Pancreas (tissue), 10 donors: ENCODE data around the gene BTN1A1. TPM values are rescaled to one million over a fixed set of nuclear protein-coding genes. Genes with fewer than 3 reads are reported as not detected.

Experiments
- ATAC-seq, 4 donors: fragments of 200-7000 bp; cut with Tn5 transposase; one replicate each; pipeline versions ENCODE4 v1.8.0 to v1.9.1; 2020; ENCODE audit warnings: mild to moderate bottlenecking in 4 of 4, moderate library complexity in 4 of 4
- DNase-seq, 6 donors: peaks; one replicate each; pipeline ENCODE4 v3.0.0-alpha.2; 2020
- FAIRE-seq: peaks from 2 replicates; lab custom pipeline; 2012; peaks lifted over from hg19 to GRCh38; lab: Jason Lieb, UNC
- H3K27ac ChIP-seq, 4 donors: fragments of 200-600 bp; sonication (generic); 1 replicate in 3 of 4; 2 replicates in 1 of 4; pipeline versions ENCODE4 v1.5.0 to v1.8.0; 2020
- H3K27me3 ChIP-seq, 4 donors: fragments of 200-600 bp; one replicate each; pipeline ENCODE4 v1.8.0; 2021
- H3K36me3 ChIP-seq, 3 donors: fragments of 200-600 bp; sonication (generic) in 1 of 3; one replicate each; pipeline versions ENCODE4 v1.5.0 to v1.8.0; 2020 to 2021
- H3K4me1 ChIP-seq, 3 donors: fragments of 200-600 bp; one replicate each; pipeline ENCODE4 v1.8.0; 2021
- H3K4me3 ChIP-seq, 4 donors: fragments of 200-600 bp; sonication (generic) in 2 of 4; one replicate each; pipeline versions ENCODE4 v1.5.0 to v1.8.0; 2020 to 2021
- H3K9me3 ChIP-seq, 4 donors: fragments of 200-600 bp; one replicate each; pipeline ENCODE4 v1.8.0; 2021
- WGBS, 2 donors: extraction: QIAGEN DNeasy Blood & Tissue Kit; methylation state at CpG; one replicate each; pipeline ENCODE4 v1.1.7; 2013; 5-methylcytosine and 5-hydroxymethylcytosine counted together
- intact Hi-C, 3 donors: fragments of 100-400 bp; cut with DNase I; formaldehyde crosslinking; loops; one replicate each; pipeline versions ENCODE4 v1.11.1 to v1.14.2; 2022
- polyA plus RNA-seq, 2 donors: library from polyadenylated mRNA; stranded (reverse); fragments of 200-250 nt; gene quantifications; one replicate each; pipeline ENCODE4 v1.2.3, GENCODE V29; 2013
- total RNA-seq, 6 donors: library from RNA; stranded (reverse); fragmentation: NEBNext Ultra II Directional in 4 of 6; extraction: Animal tissue kit (Norgen Biotek cat#: 25700) in 4 of 6; gene quantifications; one replicate each; pipeline versions ENCODE4 v1.2.1 to v1.2.4, GENCODE V29; 2021 to 2023
- TF ChIP-seq, protein P1 (sequence below), 4 donors: fragments of 200-600 bp; sonication (generic) in 3 of 4; IDR thresholded peaks; one replicate each; pipeline versions ENCODE4 v1.5.0 to v1.8.0; 2021; ENCODE audit warnings: antibody characterized with exemption in 4 of 4
- donor health status: healthy with polysubstance abuse.
- donor health status: DM: no; HTN: no; CAD: no; lungs with moderate emphysema.
- donor health status: DM: no; HTN: no; CAD: no.
- donor health status: control.
- donor health status: control.
- donor health status: Bipolar disorder and iron deficiency.
- donor health status: DM: yes; HTN: yes; CAD: no.
- donor health status: DM: no; HTN: no; CAD: no.
- donor health status: DM: no; HTN: no; CAD: no.
- donor health status: DM: yes; HTN: yes; CAD: no.

The BTN1A1 gene
- total and polyA plus RNA-seq, 8 donors, result not detected

DNA sequence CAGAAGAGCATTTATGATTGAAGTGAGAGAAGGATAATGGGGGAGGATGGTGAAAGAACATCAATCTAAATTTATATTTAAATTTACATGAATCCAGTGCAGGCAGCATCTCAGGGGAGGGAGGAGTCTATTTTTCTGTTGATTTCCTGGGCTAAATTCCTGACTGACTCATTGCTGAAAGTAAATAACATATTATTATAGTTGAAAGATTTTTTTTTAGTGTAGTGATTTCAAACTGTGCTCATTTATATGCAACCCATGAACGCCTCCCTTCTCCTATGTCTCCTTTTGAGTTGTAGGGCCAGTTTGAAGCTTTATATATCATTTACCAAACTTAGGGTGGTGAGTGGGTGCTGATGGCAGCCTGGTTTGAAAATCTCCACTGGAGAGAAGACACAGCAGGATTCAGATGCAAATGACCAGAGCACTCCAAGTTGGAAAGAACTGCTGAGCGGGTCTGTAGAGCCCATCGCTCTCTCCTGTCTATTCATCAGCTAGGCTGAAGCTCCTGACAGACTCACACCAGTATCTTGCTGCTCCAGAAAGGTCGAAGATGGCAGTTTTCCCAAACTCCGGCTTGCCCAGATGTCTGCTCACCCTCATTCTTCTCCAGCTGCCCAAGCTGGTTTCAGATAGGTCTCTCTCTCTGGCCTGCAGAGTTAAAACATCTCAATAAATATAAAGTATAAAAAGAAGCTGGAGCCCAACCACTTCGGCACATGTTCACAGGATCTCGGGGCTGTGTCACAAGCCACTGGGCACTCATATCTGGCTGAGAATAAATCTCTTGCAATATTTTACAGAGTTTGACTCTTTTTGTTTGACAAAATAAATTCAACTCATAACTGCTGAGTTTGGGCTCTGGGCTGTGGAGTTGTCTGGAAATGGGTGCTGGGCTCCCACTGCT lies 24.0 kb upstream of the BTN1A1 start:
- intact Hi-C loops, result no loop called here
- Histone ChIP-seq H3K36me3 (no peaks in the 10 kb centered on the region), H3K27ac (peak overlapping the region in 1 of 4 donors; percentile 30), H3K27me3 (no peaks in the 10 kb centered on the region), H3K4me1 (peaks cover 0 to 13% (median 0%) of the 10 kb centered on the region in 3 donors), H3K4me3 (no peak overlapping the region), H3K9me3 (no peaks in the 10 kb centered on the region)
- ATAC-seq (no peak), FAIRE-seq (no peak), DNase-seq (no peak)
- TF ChIP-seq, protein P1, sequence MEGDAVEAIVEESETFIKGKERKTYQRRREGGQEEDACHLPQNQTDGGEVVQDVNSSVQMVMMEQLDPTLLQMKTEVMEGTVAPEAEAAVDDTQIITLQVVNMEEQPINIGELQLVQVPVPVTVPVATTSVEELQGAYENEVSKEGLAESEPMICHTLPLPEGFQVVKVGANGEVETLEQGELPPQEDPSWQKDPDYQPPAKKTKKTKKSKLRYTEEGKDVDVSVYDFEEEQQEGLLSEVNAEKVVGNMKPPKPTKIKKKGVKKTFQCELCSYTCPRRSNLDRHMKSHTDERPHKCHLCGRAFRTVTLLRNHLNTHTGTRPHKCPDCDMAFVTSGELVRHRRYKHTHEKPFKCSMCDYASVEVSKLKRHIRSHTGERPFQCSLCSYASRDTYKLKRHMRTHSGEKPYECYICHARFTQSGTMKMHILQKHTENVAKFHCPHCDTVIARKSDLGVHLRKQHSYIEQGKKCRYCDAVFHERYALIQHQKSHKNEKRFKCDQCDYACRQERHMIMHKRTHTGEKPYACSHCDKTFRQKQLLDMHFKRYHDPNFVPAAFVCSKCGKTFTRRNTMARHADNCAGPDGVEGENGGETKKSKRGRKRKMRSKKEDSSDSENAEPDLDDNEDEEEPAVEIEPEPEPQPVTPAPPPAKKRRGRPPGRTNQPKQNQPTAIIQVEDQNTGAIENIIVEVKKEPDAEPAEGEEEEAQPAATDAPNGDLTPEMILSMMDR (IDR thresholded peaks at IDR 0.05), result no peak
- 89 to 90% methylated on average over 7 of the region's 7 CpGs for WGBS, 2 donors

DNA sequence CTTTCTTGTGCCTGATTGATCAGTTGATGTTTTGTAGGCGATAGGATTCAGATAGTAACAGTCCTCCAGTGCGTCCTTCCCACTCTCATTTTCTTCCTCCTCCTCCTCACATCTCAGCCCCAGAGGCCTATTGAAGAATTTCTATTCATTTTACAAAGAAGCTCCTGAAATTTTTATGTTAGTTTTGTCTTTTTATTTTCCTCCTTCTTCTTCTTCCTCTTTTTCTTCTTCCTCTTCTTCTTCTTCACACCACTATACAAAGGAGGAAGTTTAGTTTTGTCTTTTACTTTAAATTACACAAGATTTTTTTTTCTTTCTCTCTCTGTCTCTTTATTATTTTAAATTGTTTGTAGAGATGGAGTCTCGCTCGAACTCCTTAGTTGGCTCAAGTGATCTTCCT lies 23.2 kb upstream of the BTN1A1 start:
- peaks cover 0 to 13% (median 0%) of the 10 kb centered on the region in 3 donors for H3K4me1 ChIP-seq
- DNase-seq, result no peak
- H3K27ac ChIP-seq, result peak overlapping the region in 1 of 4 donors; percentile 30
- no peak overlapping the region for H3K4me3 ChIP-seq
- no peaks in the 10 kb centered on the region for H3K9me3 ChIP-seq
- ATAC-seq, result no peak
- intact Hi-C loops, result no loop called here
- H3K27me3 ChIP-seq, result no peaks in the 10 kb centered on the region
- 83 to 95% methylated on average over 4 of the region's 4 CpGs for WGBS, 2 donors
- FAIRE-seq, result no peak
- TF ChIP-seq, protein P1 (IDR thresholded peaks at IDR 0.05), result no peak
- no peaks in the 10 kb centered on the region for H3K36me3 ChIP-seq

DNA sequence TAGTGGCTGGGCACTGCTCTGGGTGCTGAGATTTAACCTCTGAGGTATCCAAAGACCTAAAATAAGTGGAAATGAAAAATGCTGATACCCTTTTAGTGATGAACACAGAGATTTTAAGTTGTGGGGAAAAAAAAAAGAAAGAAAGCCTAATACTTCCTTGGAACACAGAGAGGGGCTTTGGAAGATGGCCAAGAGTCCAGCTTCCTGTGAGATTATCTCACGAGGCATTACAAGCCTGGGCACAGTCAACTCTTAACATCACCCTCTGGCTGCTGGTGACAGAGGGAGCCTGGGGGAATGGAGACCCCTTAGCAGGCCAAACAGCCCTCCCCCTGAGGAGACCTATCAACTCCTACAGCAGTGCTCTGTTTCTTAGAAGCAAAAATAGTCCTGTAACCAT lies 22.7 kb upstream of the BTN1A1 start:
- peak overlapping the region in 1 of 4 donors; percentile 24 for H3K27ac ChIP-seq
- H3K4me3 ChIP-seq, result no peak overlapping the region
- no peaks in the 10 kb centered on the region for H3K9me3 ChIP-seq
- peaks cover 0 to 13% (median 0%) of the 10 kb centered on the region in 3 donors for H3K4me1 ChIP-seq
- DNase-seq (no peak), ATAC-seq (no peak), FAIRE-seq (no peak)
- no peaks in the 10 kb centered on the region for H3K27me3 ChIP-seq
- no peaks in the 10 kb centered on the region for H3K36me3 ChIP-seq
- WGBS, 2 donors, result 44 to 51% methylated on average over 1 of the region's 1 CpG
- intact Hi-C loops, result no loop called here
- TF ChIP-seq, protein P1 (IDR thresholded peaks at IDR 0.05), result no peak

DNA sequence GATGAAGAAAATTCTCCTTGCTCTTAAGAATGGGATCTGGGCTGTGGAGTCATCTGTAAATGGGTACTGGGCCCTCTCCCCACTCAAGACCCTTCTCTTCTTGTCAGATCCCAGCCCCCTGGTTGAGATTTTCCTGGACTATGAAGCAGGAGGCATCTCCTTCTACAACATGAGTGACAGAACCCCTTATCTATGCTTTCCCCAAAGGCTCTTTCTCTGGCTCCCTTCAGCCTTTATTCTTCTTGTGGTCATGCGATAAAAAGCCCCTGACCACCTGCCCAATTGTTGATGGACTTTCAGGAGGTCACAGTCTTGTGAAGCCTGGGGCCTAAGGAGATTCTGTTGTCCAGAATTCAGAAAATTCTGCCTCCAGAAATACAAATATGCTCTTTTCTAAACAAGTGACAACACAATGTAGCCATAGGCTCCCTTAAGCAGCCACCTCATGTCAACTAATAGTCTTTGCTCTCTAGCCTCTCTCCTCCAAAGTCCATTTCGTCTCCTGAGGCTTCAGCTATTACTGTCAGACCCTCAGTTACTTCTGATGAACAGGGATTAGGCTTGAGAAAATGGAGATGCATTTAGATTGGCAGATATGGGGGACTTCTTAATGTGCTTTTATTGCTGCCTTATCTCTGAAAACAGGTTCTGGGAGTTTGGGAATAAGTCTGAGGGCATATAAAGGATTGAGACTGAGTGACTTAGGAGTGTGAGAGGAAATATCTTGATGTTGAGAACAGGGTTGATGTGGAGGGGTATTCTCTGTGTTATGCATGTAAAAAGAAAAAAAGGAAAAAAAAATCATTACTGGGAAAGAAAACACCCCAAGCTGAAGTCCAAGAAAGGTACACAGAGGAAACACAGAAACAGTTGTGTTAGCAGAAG lies 21.8 kb upstream of the BTN1A1 start:
- H3K9me3 ChIP-seq, result no peaks in the 10 kb centered on the region
- peaks cover 0 to 9% (median 0%) of the 10 kb centered on the region in 3 donors for H3K4me1 ChIP-seq
- intact Hi-C loops, result no loop called here
- H3K4me3 ChIP-seq, result no peak overlapping the region
- FAIRE-seq (no peak), DNase-seq (no peak), ATAC-seq (no peak)
- 81 to 87% methylated on average over 2 of the region's 2 CpGs for WGBS, 2 donors
- no peak overlapping the region for H3K27ac ChIP-seq
- TF ChIP-seq, protein P1 (IDR thresholded peaks at IDR 0.05), result no peak
- H3K36me3 ChIP-seq, result no peaks in the 10 kb centered on the region
- H3K27me3 ChIP-seq, result no peaks in the 10 kb centered on the region
